Measurements from ENCODE around the gene CDKN1A.
"Not testable (repeated sequence)": the region's sequence is repeated elsewhere in the genome, so short reads cannot be mapped to it uniquely, and the experiment has no call there.

The CDKN1A gene

GRCh38 chr6:36720251-36721141 lies 42.0 kb downstream of the CDKN1A start:
- DNase-seq (ENCODE audit: low spot score) = no peak

- DNase-seq (ENCODE audit: low spot score) = no peak
These were observed 43.0 kb downstream of the CDKN1A start for GRCh38 chr6:36721369-36722140.

- DNase-seq (ENCODE audit: low spot score) = no peak
These were observed 43.9 kb downstream of the CDKN1A start for GRCh38 chr6:36722365-36722764.

GRCh38 chr6:36722879-36723278 lies 44.4 kb downstream of the CDKN1A start:
- no peak for DNase-seq (ENCODE audit: low spot score)

- not testable (repeated sequence) for DNase-seq (ENCODE audit: low spot score)
These were observed 45.5 kb downstream of the CDKN1A start for GRCh38 chr6:36723992-36724391.

GRCh38 chr6:36724514-36725390 lies 46.2 kb downstream of the CDKN1A start:
- peak; percentile 77 for DNase-seq (ENCODE audit: low spot score)

GRCh38 chr6:36725581-36725980 lies 47.1 kb downstream of the CDKN1A start:
- DNase-seq (ENCODE audit: low spot score) = no peak

GRCh38 chr6:36727505-36728021 lies 49.0 kb downstream of the CDKN1A start:
- peak; percentile 18 for DNase-seq (ENCODE audit: low spot score)

GRCh38 chr6:36728289-36729160 lies 50.0 kb downstream of the CDKN1A start:
- no peak for DNase-seq (ENCODE audit: low spot score)

- peak; percentile 90 for DNase-seq (ENCODE audit: low spot score)
These were observed 50.6 kb downstream of the CDKN1A start for GRCh38 chr6:36729161-36729524.

GRCh38 chr6:36730424-36731380 lies 52.2 kb downstream of the CDKN1A start:
- DNase-seq (ENCODE audit: low spot score) = no peak

GRCh38 chr6:36731622-36732310 lies 53.3 kb downstream of the CDKN1A start:
- DNase-seq (ENCODE audit: low spot score) = no peak

- no peak for DNase-seq (ENCODE audit: low spot score)
These were observed 54.8 kb downstream of the CDKN1A start for GRCh38 chr6:36733300-36733699.

GRCh38 chr6:36734486-36735060 lies 56.1 kb downstream of the CDKN1A start:
- no peak for DNase-seq (ENCODE audit: low spot score)

GRCh38 chr6:36735110-36736071 lies 56.9 kb downstream of the CDKN1A start:
- no peak for DNase-seq (ENCODE audit: low spot score)

Measured in COLO829 (cell line).